Measurements from ENCODE around the gene SH3D19. TPM values are rescaled to one million over a fixed set of nuclear protein-coding genes. Genes with fewer than 3 reads are reported as not detected.
"Not testable (repeated sequence)": the region's sequence is repeated elsewhere in the genome, so short reads cannot be mapped to it uniquely, and the experiment has no call there.

The SH3D19 gene
- total RNA-seq, 2 donors from 2014 or later, result 107 to 118 TPM

- H3K36me3 ChIP-seq, result no peaks in the 10 kb centered on the region
- H3K9me3 ChIP-seq, result peaks cover 0 to 6% of the 10 kb centered on the region in 2 donors
- H3K4me3 ChIP-seq, result no peak overlapping the region
- no peak for TF ChIP-seq CTCF (IDR thresholded peaks at IDR 0.05)
- no peak overlapping the region for H3K27ac ChIP-seq
- peaks cover 0 to 11% of the 10 kb centered on the region in 2 donors for H3K4me1 ChIP-seq
- no peak for DNase-seq (ENCODE audit: low spot score)
- no peaks in the 10 kb centered on the region for H3K27me3 ChIP-seq
Measured at GRCh38 chr4:151287409-151287808, 38.0 kb downstream of the SH3D19 start.

- peaks cover 0 to 15% of the 10 kb centered on the region in 2 donors for H3K4me1 ChIP-seq
- H3K27me3 ChIP-seq, result no peaks in the 10 kb centered on the region
- peaks cover 0 to 6% of the 10 kb centered on the region in 2 donors for H3K9me3 ChIP-seq
- no peak for TF ChIP-seq CTCF (IDR thresholded peaks at IDR 0.05)
- DNase-seq (ENCODE audit: low spot score), result no peak
- no peak overlapping the region for H3K4me3 ChIP-seq
- no peak overlapping the region for H3K27ac ChIP-seq
- no peaks in the 10 kb centered on the region for H3K36me3 ChIP-seq
Measured at GRCh38 chr4:151284534-151285245, 40.7 kb downstream of the SH3D19 start.

GRCh38 chr4:151276787-151277562 is 48.4 kb downstream of the SH3D19 start, which contains the start of gene PRSS48:
Gene PRSS48 (plus strand): TSS chr4:151277161. CDS start chr4:151277173, 12 bp downstream.
- H3K27ac ChIP-seq, result no peak within 1 kb of the TSS
- no peaks in the 10 kb centered on the region for H3K9me3 ChIP-seq
- no peaks in the 10 kb centered on the region for H3K36me3 ChIP-seq
- H3K27me3 ChIP-seq, result no peaks in the 10 kb centered on the region
- DNase-seq (ENCODE audit: low spot score), result no peak
- H3K4me1 ChIP-seq, result peaks cover 0 to 36% of the 10 kb centered on the region in 2 donors
- no peak within 1 kb of the TSS for H3K4me3 ChIP-seq
- TF ChIP-seq CTCF (IDR thresholded peaks at IDR 0.05), result peak; percentile 63 to 77

GRCh38 chr4:151268905-151269304 is 56.5 kb downstream of the SH3D19 start:
- not testable (repeated sequence) for H3K36me3 ChIP-seq; DNase-seq (ENCODE audit: low spot score); H3K27me3 ChIP-seq; H3K27ac ChIP-seq; H3K9me3 ChIP-seq; H3K4me1 ChIP-seq; H3K4me3 ChIP-seq

GRCh38 chr4:151267822-151268535 is 57.4 kb downstream of the SH3D19 start:
- no peak for DNase-seq (ENCODE audit: low spot score)
- no peak overlapping the region for H3K27ac ChIP-seq
- H3K9me3 ChIP-seq, result no peaks in the 10 kb centered on the region
- peaks cover 0 to 4% of the 10 kb centered on the region in 2 donors for H3K4me1 ChIP-seq
- H3K36me3 ChIP-seq, result no peaks in the 10 kb centered on the region
- no peaks in the 10 kb centered on the region for H3K27me3 ChIP-seq
- no peak overlapping the region for H3K4me3 ChIP-seq
- no peak for TF ChIP-seq CTCF (IDR thresholded peaks at IDR 0.05)

- TF ChIP-seq CTCF (IDR thresholded peaks at IDR 0.05), result no peak
- H3K4me3 ChIP-seq, result no peak overlapping the region
- H3K36me3 ChIP-seq, result no peaks in the 10 kb centered on the region
- no peaks in the 10 kb centered on the region for H3K27me3 ChIP-seq
- DNase-seq (ENCODE audit: low spot score), result no peak
- H3K9me3 ChIP-seq, result no peaks in the 10 kb centered on the region
- H3K27ac ChIP-seq, result no peak overlapping the region
- H3K4me1 ChIP-seq, result peaks cover 0 to 13% of the 10 kb centered on the region in 2 donors
Measured at GRCh38 chr4:151267104-151267503, 58.3 kb downstream of the SH3D19 start.

Data from right atrium auricular region (tissue), 2 donors.